GM19467 (cell line): ENCODE data around the gene SPTLC3.

Experiments
- ATAC-seq: cut with Tn5 transposase; IDR thresholded peaks from one replicate; pipeline ENCODE4 v1.9.1; 2021; ENCODE audit warnings: mild to moderate bottlenecking, moderate library complexity; ENCODE audit not compliant: unreplicated experiment

SPTLC3 gene

GRCh38 chr20:13028673-13029072 lies 19.9 kb downstream of the SPTLC3 start:
- no peak for ATAC-seq

GRCh38 chr20:13029687-13030375 lies 21.1 kb downstream of the SPTLC3 start:
- no peak for ATAC-seq

GRCh38 chr20:13031751-13032150 lies 23.0 kb downstream of the SPTLC3 start:
- no peak for ATAC-seq

- no peak for ATAC-seq
Measured at GRCh38 chr20:13034115-13034514, 25.3 kb downstream of the SPTLC3 start.

GRCh38 chr20:13034936-13035335 lies 26.2 kb downstream of the SPTLC3 start:
- no peak for ATAC-seq

GRCh38 chr20:13035399-13036152 lies 26.8 kb downstream of the SPTLC3 start:
- no peak for ATAC-seq

- ATAC-seq: no peak
Measured at GRCh38 chr20:13037727-13038126, 29.0 kb downstream of the SPTLC3 start.

- no peak for ATAC-seq
Measured at GRCh38 chr20:13041574-13042457, 33.0 kb downstream of the SPTLC3 start.

GRCh38 chr20:13042458-13042794 lies 33.7 kb downstream of the SPTLC3 start:
- no peak for ATAC-seq

- no peak for ATAC-seq
Measured at GRCh38 chr20:13046409-13046808, 37.6 kb downstream of the SPTLC3 start.

- no peak for ATAC-seq
Measured at GRCh38 chr20:13054011-13054410, 45.2 kb downstream of the SPTLC3 start.

- ATAC-seq: no peak
Measured at GRCh38 chr20:13058666-13059389, 50.1 kb downstream of the SPTLC3 start.

GRCh38 chr20:13059398-13060136 lies 50.8 kb downstream of the SPTLC3 start:
- no peak for ATAC-seq

GRCh38 chr20:13060327-13060726 lies 51.6 kb downstream of the SPTLC3 start:
- ATAC-seq: no peak

- ATAC-seq: no peak
Measured at GRCh38 chr20:13061381-13061780, 52.6 kb downstream of the SPTLC3 start.

- no peak for ATAC-seq
Measured at GRCh38 chr20:13062789-13063188, 54.0 kb downstream of the SPTLC3 start.

GRCh38 chr20:13068336-13068735 lies 59.6 kb downstream of the SPTLC3 start:
- ATAC-seq: no peak

GRCh38 chr20:13081877-13082276 lies 73.1 kb downstream of the SPTLC3 start:
- no peak for ATAC-seq

GRCh38 chr20:13082378-13082777 lies 73.6 kb downstream of the SPTLC3 start:
- ATAC-seq: no peak

- no peak for ATAC-seq
Measured at GRCh38 chr20:13085275-13085674, 76.5 kb downstream of the SPTLC3 start.
